ENCODE measurements around the gene HOXA3.

Gene HOXA3

GRCh38 chr7:27103489-27104226 is 48.7 kb downstream of the HOXA3 start:
- no peak for DNase-seq (ENCODE audit: low read depth in 2 of 2)

DNA sequence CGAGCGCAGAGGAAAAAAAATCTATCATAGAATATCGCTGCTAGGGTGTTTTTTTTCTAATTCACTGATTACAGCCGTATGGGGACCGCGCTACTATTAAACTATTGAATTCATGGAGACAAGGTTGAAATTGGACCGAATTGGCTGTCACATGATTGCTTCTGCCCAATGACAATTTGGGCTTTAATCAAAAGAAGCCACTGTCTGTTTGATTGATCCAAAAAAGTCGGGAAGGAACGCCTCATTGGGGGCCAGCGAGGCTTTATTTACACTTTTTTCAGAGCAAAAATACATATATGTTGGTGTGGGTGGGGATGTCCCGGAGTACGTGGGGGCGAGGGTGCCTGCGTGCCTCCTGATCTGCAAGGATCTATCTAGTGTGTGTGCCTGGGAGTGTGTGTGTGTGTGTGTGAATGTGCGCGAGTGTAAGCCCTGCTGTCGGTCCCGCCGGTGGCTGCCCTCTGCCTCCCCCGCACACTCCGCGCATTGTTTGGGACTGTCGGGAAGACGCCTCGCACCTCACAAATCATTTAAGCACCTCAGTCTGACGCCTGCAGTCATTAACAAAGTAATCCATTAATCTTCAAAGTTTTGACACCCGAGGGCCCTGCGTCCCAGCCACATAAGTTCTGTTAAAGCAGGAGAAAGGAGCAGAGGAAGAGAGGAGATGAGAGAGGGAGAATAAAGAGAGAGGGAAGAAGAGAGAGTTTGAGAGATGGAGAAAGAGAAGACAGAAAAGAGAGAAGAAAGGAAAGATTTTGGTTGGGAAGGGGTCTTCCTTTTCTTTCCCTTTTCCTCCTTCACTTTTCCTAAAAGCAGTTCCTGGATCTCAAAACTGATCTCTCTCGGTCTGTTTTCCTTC is 49.6 kb downstream of the HOXA3 start, which contains the start of gene HOXA2:
Gene HOXA2, minus strand, starts transcription at position 103 of the 862 bp plus-strand sequence. CDS start 183 bp downstream, outside the sequence.
- no peak for DNase-seq (ENCODE audit: low read depth in 2 of 2)

GRCh38 chr7:27101957-27102580 is 50.3 kb downstream of the HOXA3 start:
- DNase-seq (ENCODE audit: low read depth in 2 of 2), result no peak

- DNase-seq (ENCODE audit: low read depth in 2 of 2), result no peak
Measured at GRCh38 chr7:27101171-27101956, 51.0 kb downstream of the HOXA3 start.

DNA sequence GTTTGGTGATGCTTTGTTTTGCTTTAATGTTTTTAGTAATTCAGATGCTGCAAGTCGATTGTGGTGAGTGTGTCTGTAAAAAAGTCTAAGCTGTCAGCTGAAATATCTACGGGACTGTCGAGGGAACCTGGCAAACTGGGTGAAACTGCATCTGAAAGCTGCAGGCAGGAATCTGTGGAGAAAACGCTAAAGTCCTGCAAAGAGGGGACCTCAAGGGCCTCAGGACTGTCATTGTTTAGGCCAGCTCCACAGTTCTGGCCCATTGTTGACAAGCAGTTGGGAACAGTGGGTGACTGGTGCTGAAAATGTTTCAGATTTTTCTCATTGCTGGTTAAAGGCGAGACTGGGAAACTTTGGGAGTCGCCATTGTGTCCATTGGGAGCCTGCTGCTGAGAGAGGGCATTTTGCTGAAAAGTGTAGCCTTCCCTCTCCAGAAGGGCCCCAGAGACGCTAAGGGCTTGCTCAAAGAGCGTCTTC is 51.7 kb downstream of the HOXA3 start:
- DNase-seq (ENCODE audit: low read depth in 2 of 2), result no peak

GRCh38 chr7:27099453-27100370 is 52.7 kb downstream of the HOXA3 start:
- DNase-seq (ENCODE audit: low read depth in 2 of 2), result no peak

- DNase-seq (ENCODE audit: low read depth in 2 of 2), result no peak
Measured at GRCh38 chr7:27098578-27099451, 53.6 kb downstream of the HOXA3 start.

GRCh38 chr7:27097686-27098577 is 54.5 kb downstream of the HOXA3 start:
- no peak for DNase-seq (ENCODE audit: low read depth in 2 of 2)

GRCh38 chr7:27096768-27097514 is 55.4 kb downstream of the HOXA3 start:
- no peak for DNase-seq (ENCODE audit: low read depth in 2 of 2)

GRCh38 chr7:27095897-27096767 is 56.3 kb downstream of the HOXA3 start, which contains the start of gene HOXA1:
HOXA1 (minus strand) TSS chr7:27096000; CDS start chr7:27095912, 88 bp downstream.
- DNase-seq (ENCODE audit: low read depth in 2 of 2), result peak; percentile 29 to 44

DNA sequence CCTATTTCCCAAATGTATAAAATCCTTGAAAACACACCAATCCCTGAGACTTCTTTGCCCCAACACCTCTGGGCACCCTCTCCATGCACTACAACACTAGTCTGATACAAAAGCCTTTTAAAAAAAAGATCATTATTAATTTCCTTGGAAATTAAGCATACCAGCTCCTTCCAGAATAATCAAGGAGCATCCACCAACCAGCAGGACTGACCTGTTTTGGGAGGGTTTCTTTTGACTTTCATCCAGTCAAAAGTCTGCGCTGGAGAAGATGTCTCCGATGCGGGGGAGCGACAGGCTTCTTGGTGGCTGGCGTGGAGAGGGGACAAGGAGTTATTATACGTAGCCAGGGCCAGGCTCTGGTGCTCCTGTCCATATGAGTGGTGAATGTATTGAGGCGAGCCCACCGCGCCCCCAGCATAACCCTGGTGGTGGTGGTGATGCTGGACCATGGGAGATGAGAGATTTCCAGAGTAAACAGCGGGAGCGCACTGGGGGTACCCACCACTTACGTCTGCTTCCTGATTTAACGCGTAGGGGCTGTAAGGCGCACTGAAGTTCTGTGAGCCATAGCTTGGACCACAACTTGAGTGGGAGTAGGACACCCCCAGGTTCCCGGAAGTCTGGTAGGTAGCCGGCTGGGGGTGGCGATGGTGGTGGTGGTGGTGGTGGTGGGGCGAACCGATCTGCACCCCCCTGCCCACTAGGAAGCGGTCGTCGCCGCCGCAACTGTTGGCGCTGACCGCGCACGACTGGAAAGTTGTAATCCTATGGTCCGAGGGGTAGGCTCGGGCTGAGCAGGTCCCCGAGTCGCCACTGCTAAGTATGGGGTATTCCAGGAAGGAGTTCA is 57.1 kb downstream of the HOXA3 start:
- no peak for DNase-seq (ENCODE audit: low read depth in 2 of 2)

DNA sequence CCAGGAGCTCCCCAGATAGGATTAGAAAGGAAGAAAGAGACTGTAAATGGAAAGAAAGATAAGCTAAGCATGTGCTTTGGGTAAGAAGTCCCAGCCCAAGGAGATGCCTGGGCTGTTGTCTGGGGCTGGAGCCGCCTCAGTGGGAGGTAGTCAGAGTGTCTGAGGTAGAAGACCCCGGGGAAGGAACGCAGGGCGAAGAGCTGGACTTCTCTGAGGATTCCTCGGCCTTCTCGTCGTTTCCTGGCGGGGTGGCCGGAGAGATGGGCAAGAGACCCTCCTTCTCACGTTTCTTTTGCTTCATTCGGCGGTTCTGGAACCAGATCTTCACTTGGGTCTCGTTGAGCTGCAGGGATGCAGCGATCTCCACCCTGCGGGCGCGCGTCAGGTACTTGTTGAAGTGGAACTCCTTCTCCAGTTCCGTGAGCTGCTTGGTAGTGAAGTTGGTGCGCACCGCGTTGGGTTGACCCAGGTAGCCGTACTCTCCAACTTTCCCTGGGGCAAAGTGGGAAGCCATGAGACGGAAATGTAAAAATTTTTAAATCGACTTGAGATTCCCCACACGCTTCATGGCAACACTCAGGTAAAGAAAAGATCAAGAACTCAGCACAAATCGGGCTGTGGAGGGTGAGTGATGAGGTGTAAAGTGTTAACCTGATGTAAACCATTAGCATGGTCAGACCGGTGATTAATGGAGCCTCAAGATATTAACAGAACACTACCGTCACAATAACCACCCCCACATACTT is 57.9 kb downstream of the HOXA3 start:
- DNase-seq (ENCODE audit: low read depth in 2 of 2), result no peak

DNA sequence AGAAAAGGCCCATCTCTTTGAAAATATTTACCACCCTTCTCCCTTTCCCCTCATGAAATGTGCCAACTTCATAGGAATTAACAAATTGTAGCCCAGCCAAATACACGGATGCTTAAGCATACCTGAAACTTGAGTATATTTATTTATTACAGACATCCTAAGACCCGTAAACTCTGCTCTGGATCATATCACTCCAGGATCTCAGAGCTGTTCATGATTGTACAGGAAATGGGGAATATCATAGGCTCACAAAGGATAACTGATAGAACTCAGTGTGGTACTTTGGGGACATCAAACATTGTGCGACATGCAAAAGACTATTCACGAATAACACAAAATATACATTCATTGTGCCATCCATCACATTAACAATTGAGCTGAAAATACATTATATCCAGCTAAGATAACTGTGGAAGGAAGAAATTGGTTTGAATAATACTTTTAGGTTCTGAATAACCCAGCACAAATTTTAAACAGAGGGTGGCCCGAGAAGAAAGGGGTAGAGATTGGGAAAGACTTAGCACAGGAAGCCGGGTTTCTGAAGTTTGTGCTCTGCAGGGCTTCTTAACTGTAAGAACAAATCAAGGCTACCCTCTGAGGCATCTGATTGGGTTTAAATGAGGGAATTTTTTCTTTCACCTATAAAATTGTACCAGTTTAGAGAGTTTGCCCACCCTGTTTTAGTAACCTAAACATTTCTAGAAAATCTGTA is 59.0 kb downstream of the HOXA3 start:
- DNase-seq (ENCODE audit: low read depth in 2 of 2), result no peak

DNA sequence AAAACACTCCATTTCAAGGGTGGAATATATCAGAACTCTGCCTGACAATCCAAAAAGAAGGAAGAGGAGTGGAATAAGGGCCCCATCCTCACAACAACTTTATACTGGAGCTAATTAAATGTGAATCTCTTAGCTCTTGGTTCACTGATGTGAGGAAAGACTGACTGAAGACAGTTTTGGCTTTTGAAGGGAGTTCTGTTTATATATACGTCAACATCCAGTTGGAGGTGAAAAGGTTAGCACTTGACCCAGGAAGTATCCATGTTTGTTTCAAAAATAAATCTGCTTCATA is 59.6 kb downstream of the HOXA3 start:
- no peak for DNase-seq (ENCODE audit: low read depth in 2 of 2)
